Ovary (tissue), 3 donors: ENCODE data around the gene ATG4D.

Source experiments
- CTCF ChIP-seq, 3 donors: fragments of 450-650 bp in 2 of 3; fragments of 200-600 bp in 1 of 3; IDR thresholded peaks; one replicate each; pipeline versions ENCODE4 v1.5.1 to v1.8.0; 2016 to 2022; ENCODE audit warnings: antibody characterized with exemption in 3 of 3, mild to moderate bottlenecking in 1 of 3
- EP300 ChIP-seq: sonication (generic); formaldehyde crosslinking; IDR thresholded peaks from one replicate; pipeline ENCODE4 v1.6.1; 2017; ENCODE audit warnings: antibody characterized with exemption
- POLR2A ChIP-seq: fragments of 450-650 bp; IDR thresholded peaks from one replicate; pipeline ENCODE4 v1.6.1; 2017; ENCODE audit warnings: antibody characterized with exemption, mild to moderate bottlenecking, moderate library complexity
- donor health status: DM: no; HTN: no; CAD: no.

GRCh38 chr19:10549733-10550132, 6.0 kb downstream of the ATG4D start:
- TF ChIP-seq CTCF (IDR thresholded peaks at IDR 0.05) (no peak), POLR2A (no peak), EP300 (no peak)
